Prostate gland (tissue), 2 donors: ENCODE data around the gene THEM4. TPM values are rescaled to one million over a fixed set of nuclear protein-coding genes. Genes with fewer than 3 reads are reported as not detected.
"Not testable (repeated sequence)": the region's sequence is repeated elsewhere in the genome, so short reads cannot be mapped to it uniquely, and the experiment has no call there.

Experiments
- DNase-seq: peaks from one replicate; pipeline ENCODE4 v3.0.0-alpha.2; 2019; ENCODE audit warnings: low spot score
- H3K27ac ChIP-seq, 2 donors: fragments of 200-600 bp; sonication (generic); 2 replicates each; pipeline ENCODE4 v1.5.1; 2017 to 2019
- H3K27me3 ChIP-seq: fragments of 200-600 bp; sonication (generic); replicated peaks from 2 replicates; pipeline ENCODE4 v1.5.1; 2019; ENCODE audit not compliant: insufficient read depth
- H3K36me3 ChIP-seq, 2 donors: fragments of 200-600 bp; sonication (generic); 1 replicate in 1 of 2; 2 replicates in 1 of 2; pipeline versions ENCODE4 v1.5.1 to v1.8.1; 2017 to 2019
- H3K4me1 ChIP-seq: fragments of 200-600 bp; sonication (generic); replicated peaks from 2 replicates; pipeline ENCODE4 v1.5.1; 2019
- H3K4me3 ChIP-seq, 2 donors: fragments of 200-600 bp; sonication (generic); 2 replicates each; pipeline ENCODE4 v1.5.1; 2017 to 2019
- H3K9me3 ChIP-seq: fragments of 200-600 bp; sonication (generic); 2 replicates; pipeline ENCODE4 v1.5.1; 2017
- POLR2A ChIP-seq: fragments of 450-650 bp; IDR thresholded peaks from one replicate; pipeline ENCODE4 v1.6.1; 2016; ENCODE audit warnings: antibody characterized with exemption, mild to moderate bottlenecking
- POLR2AphosphoS5 ChIP-seq: sonication (generic); formaldehyde crosslinking; IDR thresholded peaks from one replicate; pipeline ENCODE4 v1.6.1; 2017; ENCODE audit warnings: antibody characterized with exemption
- WGBS: methylation state at CpG from one replicate; pipeline ENCODE4 v1.1.5; 2018; 5-methylcytosine and 5-hydroxymethylcytosine counted together
- intact Hi-C: fragments of 100-400 bp; cut with DNase I; formaldehyde crosslinking; loops from one replicate; pipeline ENCODE4 v1.14.2; 2022
- total RNA-seq, 2 donors: library from RNA; depleted of rRNA; stranded (reverse); fragments of >200 nt; gene quantifications; one replicate each; pipeline ENCODE4 v1.1.0, GENCODE V29; 2016
- TF ChIP-seq, protein P1 (sequence below), 4 experiments: fragments of 200-600 bp in 2 of 4; fragments of 450-650 bp in 2 of 4; sonication (generic) in 2 of 4; IDR thresholded peaks; 1 replicate in 3 of 4; 2 replicates in 1 of 4; pipeline ENCODE4 v1.5.1; 2016 to 2019; ENCODE audit warnings: antibody characterized with exemption in 4 of 4, mild to moderate bottlenecking in 2 of 4, moderate library complexity in 2 of 4

THEM4 gene
- total RNA-seq, 2 donors from 2014 or later: 21.2 to 30.3 TPM

DNA sequence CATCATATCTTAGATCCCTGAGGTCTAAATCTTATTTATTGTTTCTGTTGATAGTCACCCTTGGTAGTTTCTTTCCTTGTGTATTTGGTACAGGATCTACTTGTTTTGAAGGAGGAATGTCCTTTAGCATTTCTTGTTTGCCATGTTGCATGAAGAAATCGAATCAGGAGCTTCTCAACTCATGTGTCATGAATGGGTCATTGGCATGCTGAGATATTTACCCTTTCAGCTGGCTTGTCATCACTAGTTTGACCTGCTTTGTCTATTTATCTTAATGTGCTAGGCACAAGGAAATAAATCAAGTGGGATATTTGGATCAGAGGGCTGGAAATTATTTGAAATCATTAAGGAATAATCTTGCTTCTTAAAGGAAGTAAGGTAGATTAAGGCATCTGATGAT is 23.8 kb downstream of the THEM4 start:
- Histone ChIP-seq H3K27ac (no peak overlapping the region), H3K27me3 (no peaks in the 10 kb centered on the region), H3K9me3 (no peaks in the 10 kb centered on the region), H3K4me3 (no peak overlapping the region), H3K36me3 (no peaks in the 10 kb centered on the region), H3K4me1 (no peaks in the 10 kb centered on the region)
- DNase-seq: no peak
- intact Hi-C loops: no loop called here
- WGBS: 31% methylated on average over 1 of the region's 1 CpG
- TF ChIP-seq, protein P1, sequence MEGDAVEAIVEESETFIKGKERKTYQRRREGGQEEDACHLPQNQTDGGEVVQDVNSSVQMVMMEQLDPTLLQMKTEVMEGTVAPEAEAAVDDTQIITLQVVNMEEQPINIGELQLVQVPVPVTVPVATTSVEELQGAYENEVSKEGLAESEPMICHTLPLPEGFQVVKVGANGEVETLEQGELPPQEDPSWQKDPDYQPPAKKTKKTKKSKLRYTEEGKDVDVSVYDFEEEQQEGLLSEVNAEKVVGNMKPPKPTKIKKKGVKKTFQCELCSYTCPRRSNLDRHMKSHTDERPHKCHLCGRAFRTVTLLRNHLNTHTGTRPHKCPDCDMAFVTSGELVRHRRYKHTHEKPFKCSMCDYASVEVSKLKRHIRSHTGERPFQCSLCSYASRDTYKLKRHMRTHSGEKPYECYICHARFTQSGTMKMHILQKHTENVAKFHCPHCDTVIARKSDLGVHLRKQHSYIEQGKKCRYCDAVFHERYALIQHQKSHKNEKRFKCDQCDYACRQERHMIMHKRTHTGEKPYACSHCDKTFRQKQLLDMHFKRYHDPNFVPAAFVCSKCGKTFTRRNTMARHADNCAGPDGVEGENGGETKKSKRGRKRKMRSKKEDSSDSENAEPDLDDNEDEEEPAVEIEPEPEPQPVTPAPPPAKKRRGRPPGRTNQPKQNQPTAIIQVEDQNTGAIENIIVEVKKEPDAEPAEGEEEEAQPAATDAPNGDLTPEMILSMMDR (IDR thresholded peaks at IDR 0.05): no peak
- TF ChIP-seq POLR2A: no peak
- no peak for TF ChIP-seq POLR2AphosphoS5

DNA sequence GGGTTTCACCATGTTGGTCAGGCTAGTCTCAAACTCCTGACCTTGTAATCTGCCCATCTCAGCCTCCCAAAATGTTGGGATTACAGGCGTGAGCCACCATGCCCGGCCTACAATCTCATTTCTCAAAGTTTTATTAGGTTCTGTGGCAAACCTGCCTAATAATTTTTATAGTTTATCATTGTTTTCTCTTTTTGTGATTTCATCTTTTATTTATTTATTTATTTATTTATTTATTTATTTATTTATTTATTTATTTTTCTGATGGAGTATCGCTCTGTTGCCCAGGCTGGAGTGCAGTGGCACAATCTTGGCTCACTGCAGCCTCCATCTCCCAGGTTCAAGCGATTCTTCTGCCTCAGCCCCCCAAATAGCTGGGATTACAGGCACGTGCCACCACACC is 24.4 kb downstream of the THEM4 start:
- DNase-seq, H3K27ac ChIP-seq, H3K36me3 ChIP-seq, H3K4me3 ChIP-seq, H3K4me1 ChIP-seq, intact Hi-C loops, H3K9me3 ChIP-seq, H3K27me3 ChIP-seq: not testable (repeated sequence)
- WGBS: 97% methylated on average over 5 of the region's 5 CpGs

DNA sequence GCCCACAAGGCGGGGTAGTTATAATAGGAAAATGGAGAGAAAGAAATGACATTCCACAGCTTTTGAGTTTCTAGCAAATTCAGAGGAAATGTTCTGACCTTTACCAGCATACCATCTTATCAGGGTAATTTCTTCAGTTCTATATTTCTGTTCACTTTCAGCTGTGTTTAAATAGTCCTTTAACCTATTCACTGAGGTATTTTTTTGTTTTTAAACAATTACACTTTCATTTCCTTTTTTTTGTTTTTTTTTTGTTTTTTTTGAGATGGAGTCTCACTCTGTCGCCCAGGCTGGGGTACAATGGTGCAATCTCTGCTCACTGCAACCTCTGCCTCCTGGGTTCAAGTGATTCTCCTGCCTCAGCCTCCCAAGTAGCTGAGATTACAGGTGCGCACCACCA is 24.9 kb downstream of the THEM4 start:
- H3K4me3 ChIP-seq, H3K27me3 ChIP-seq, DNase-seq, H3K36me3 ChIP-seq, H3K9me3 ChIP-seq, intact Hi-C loops, H3K27ac ChIP-seq, H3K4me1 ChIP-seq: not testable (repeated sequence)
- 98% methylated on average over 3 of the region's 3 CpGs for WGBS

DNA sequence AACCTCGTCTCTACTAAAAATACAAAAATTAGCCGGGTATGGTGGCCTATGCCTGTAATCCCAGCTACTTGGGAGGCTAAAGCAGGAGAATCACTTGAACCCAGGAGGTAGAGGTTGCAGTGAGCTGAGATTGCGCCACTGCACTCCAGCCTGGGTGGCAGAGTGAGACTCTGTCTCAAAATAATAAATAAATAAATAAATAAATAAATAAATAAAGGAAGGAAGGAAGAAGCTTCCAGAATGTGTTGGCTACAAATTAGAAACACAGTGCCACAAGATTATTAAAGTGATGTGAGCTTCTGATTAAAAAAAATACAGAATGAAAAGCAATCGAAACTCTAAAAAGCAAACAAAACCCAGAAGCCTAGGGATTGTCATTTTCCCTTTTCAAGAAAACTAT is 25.4 kb downstream of the THEM4 start:
- H3K36me3 ChIP-seq, intact Hi-C loops, H3K27ac ChIP-seq, H3K4me3 ChIP-seq, H3K4me1 ChIP-seq, H3K9me3 ChIP-seq, H3K27me3 ChIP-seq, DNase-seq: not testable (repeated sequence)
- over 99% methylated on average over 4 of the region's 4 CpGs for WGBS

DNA sequence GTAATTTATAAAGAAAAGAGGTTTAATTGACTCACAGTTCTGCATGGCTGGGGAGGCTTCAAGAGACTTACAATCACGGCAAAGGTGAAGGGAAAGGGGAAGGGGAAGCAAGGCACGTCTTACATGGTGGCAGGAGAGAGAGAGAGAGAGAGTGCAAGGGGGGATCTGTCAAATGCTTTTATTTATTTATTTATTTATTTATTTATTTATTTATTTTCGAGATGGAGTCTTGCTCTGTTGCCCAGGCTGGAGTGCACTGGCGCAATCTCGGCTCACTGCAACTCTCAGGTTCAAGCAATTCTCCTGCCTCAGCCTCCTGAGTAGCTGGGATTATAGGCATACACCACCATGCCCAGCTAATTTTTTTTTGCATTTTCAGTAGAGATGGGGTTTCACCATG is 26.4 kb downstream of the THEM4 start:
- H3K27ac ChIP-seq, H3K4me3 ChIP-seq, intact Hi-C loops, H3K27me3 ChIP-seq, H3K36me3 ChIP-seq, H3K9me3 ChIP-seq, H3K4me1 ChIP-seq, DNase-seq: not testable (repeated sequence)
- whole genome bisulfite sequencing: 94% methylated on average over 5 of the region's 5 CpGs

DNA sequence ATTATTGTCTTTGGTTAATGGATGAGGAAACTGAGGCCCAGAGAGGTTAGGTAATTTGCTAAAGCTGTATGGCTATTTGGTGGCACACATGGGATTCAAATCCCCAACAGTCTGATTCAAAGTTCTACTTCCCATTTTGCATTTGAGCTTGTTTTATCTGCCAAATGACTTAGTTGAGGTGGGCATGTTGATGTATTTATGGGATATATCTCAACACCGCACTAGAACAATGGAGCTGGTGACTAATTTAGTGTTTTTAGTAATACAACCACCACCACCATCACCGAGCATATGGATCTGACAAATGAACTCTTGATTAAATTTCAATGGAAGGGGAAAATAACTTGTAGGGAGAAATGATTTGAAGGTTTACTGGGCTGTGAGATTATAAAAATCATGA is 26.8 kb downstream of the THEM4 start:
- Histone ChIP-seq H3K4me3 (no peak overlapping the region), H3K9me3 (no peaks in the 10 kb centered on the region), H3K27ac (no peak overlapping the region), H3K27me3 (no peaks in the 10 kb centered on the region), H3K4me1 (no peaks in the 10 kb centered on the region), H3K36me3 (no peaks in the 10 kb centered on the region)
- intact Hi-C loops: no loop called here
- 90% methylated on average over 2 of the region's 2 CpGs for WGBS
- no peak for DNase-seq
- TF ChIP-seq POLR2AphosphoS5 (no peak), POLR2A (no peak)
- TF ChIP-seq, protein P1 (IDR thresholded peaks at IDR 0.05): no peak

DNA sequence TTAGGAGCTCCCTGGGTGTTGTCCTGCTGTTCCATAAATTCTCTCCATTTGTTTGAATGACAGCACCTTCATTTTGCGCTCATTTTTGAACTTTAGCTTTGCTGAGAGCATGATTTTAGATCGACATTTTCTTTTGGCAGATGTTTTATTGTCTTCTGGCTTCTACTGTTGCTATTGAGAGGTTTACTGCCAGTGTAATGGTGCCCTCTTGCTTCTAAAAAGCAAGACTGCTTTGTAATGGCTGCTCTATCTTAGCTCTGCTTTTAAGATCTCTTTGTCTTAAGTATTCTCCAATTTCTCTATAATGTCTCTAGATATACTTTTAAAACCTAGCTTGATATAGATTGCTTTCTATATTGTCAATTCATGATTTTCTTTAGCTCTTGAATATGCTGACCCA is 27.8 kb downstream of the THEM4 start:
- TF ChIP-seq POLR2A: no peak
- TF ChIP-seq, protein P1 (IDR thresholded peaks at IDR 0.05): peak in 1 of 4 experiments; percentile 51
- TF ChIP-seq POLR2AphosphoS5: no peak
- Histone ChIP-seq H3K27ac (no peak overlapping the region), H3K4me3 (no peak overlapping the region), H3K9me3 (no peaks in the 10 kb centered on the region), H3K36me3 (no peaks in the 10 kb centered on the region), H3K27me3 (no peaks in the 10 kb centered on the region), H3K4me1 (no peaks in the 10 kb centered on the region)
- intact Hi-C loops: no loop called here
- 42% methylated on average over 2 of the region's 2 CpGs for WGBS
- DNase-seq: no peak
